ENCODE data around the gene AAR2. TPM values are rescaled to one million over a fixed set of nuclear protein-coding genes. Genes with fewer than 3 reads are reported as not detected.
A peak's percentile ranks its signal among the peaks of the same experiment; 100 is the strongest.

Gene AAR2
- 27.8 TPM for total RNA-seq
- 29.7 TPM for polyA plus RNA-seq (ENCODE audit: insufficient read depth, low read depth, low replicate concordance)
- long read RNA-seq, donor 1, transcript AAR2-201 (4 exons, 2,430 nt): major isoform, 17 of 17 reads
- long read RNA-seq, donor 1, partial matches to known transcripts: 0 of 17 reads
- long read RNA-seq, donor 1, other reads (novel, unspliced or antisense): 0 of 17 reads
- long read RNA-seq, donor 2, transcript AAR2-201 (4 exons, 2,430 nt): major isoform, 10 of 10 reads
- long read RNA-seq, donor 2, partial matches to known transcripts: 0 of 10 reads
- long read RNA-seq, donor 2, other reads (novel, unspliced or antisense): 0 of 10 reads
- long read RNA-seq, donor 3, transcript AAR2-201 (4 exons, 2,430 nt): major isoform, 16 of 24 reads
- long read RNA-seq, donor 3, partial matches to known transcripts: 7 of 24 reads
- long read RNA-seq, donor 3, other reads (novel, unspliced or antisense): 0 of 24 reads
- long read RNA-seq, donor 4, transcript AAR2-201 (4 exons, 2,430 nt): major isoform, 17 of 30 reads
- long read RNA-seq, donor 4, partial matches to known transcripts: 11 of 30 reads
- long read RNA-seq, donor 4, other reads (novel, unspliced or antisense): 0 of 30 reads
- long read RNA-seq, donor 5: 0 reads
- long read RNA-seq, donor 6, partial matches to known transcripts: 0 of 4 reads
- long read RNA-seq, donor 6, other reads (novel, unspliced or antisense): 0 of 4 reads
- long read RNA-seq, donor 7, transcript AAR2-201 (4 exons, 2,430 nt): major isoform, 38 of 57 reads
- long read RNA-seq, donor 7, partial matches to known transcripts: 12 of 57 reads
- long read RNA-seq, donor 7, other reads (novel, unspliced or antisense): 3 of 57 reads
- long read RNA-seq, donor 8, transcript AAR2-201 (4 exons, 2,430 nt): major isoform, 13 of 14 reads
- long read RNA-seq, donor 8, partial matches to known transcripts: 0 of 14 reads
- long read RNA-seq, donor 8, other reads (novel, unspliced or antisense): 0 of 14 reads
- long read RNA-seq, donor 9, transcript AAR2-201 (4 exons, 2,430 nt): major isoform, 6 of 12 reads
- long read RNA-seq, donor 9, partial matches to known transcripts: 5 of 12 reads
- long read RNA-seq, donor 9, other reads (novel, unspliced or antisense): 0 of 12 reads
- long read RNA-seq, donor 10, transcript AAR2-201 (4 exons, 2,430 nt): major isoform, 5 of 6 reads
- long read RNA-seq, donor 10, partial matches to known transcripts: 0 of 6 reads
- long read RNA-seq, donor 10, other reads (novel, unspliced or antisense): 0 of 6 reads

- Histone ChIP-seq H3K36me3 (ENCODE audit: control insufficient read depth in 2 of 3, insufficient read depth in 3 of 3, low read length in 3 of 3) (peaks cover 0 to 8% (median 0%) of the 10 kb centered on the region in 3 donors), H3K9ac (ENCODE audit: low read length in 3 of 3) (peak within 1 kb of the TSS; percentile 70 to 94 (median 91)), H3K4me1 (ENCODE audit: control insufficient read depth in 2 of 3, insufficient read depth in 2 of 3, low read depth in 1 of 3, low read length in 3 of 3) (peaks cover 2 to 10% (median 6%) of the 10 kb centered on the region in 3 donors), H3K27ac (ENCODE audit: low read depth in 2 of 2, low read length in 2 of 2) (peak within 1 kb of the TSS in 1 of 2 donors; percentile 28), H3K4me3 (ENCODE audit: low read length in 3 of 3) (peak within 1 kb of the TSS; percentile 79 to 97 (median 90)), H3K27me3 (ENCODE audit: control insufficient read depth, insufficient read depth, low read length) (no peaks in the 10 kb centered on the region), H3K9me3 (ENCODE audit: control insufficient read depth in 2 of 3, insufficient read depth in 1 of 3, low read length in 3 of 3) (no peaks in the 10 kb centered on the region)
- intact Hi-C loops (cut with DNase I): no loop called here
- no peak for FAIRE-seq
- no peak for TF ChIP-seq CTCF (IDR thresholded peaks at IDR 0.05; ENCODE audit: borderline replicate concordance, extremely low read depth, insufficient read depth)
- DNase-seq: peak; percentile 84 to 93 (median 89)
Observed at GRCh38 chr20:36235892-36236785, at the start of gene AAR2. Gene AAR2, plus strand, starts transcription at chr20:36236478. Its CDS starts 3,391 bp downstream, at chr20:36239869.

DNA sequence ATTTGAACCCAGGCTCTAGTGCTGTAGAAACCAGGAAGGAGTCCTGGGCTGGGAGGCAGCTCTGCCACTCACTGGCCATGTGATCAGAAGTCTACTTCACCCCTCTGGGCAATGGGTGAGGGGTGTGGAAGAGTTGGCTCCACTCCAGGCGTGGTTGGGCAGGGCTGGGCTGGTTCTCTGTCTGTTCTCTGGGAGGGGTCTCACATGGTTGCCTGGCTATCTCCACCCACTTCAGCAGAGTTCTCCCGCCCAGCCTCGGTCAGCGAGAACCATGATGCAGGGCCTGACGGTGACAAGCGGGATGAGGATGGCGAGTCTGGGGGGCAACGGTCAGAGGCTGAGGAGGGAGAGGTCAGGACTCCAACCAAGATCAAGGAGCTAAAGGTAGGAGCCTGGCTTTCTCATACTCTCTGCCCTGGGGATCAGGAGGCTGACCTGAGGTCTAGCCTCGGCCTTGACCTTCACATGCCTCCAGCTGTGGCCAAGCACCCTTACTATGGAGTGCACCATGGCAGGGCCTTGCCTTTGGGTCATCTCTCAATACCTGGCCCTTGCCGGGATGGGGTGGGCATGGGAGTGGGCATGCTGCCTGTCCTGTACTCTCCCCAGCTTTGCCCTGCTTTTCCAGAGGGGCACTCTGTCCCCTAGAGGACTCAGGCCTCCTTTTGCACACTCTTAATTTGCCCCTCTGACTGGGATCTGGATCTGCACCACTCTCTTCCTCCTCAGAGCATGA lies 42.1 kb upstream of the AAR2 start:
- H3K27ac ChIP-seq (ENCODE audit: low read depth in 2 of 2, low read length in 2 of 2): no peak overlapping the region
- no peaks in the 10 kb centered on the region for H3K4me1 ChIP-seq (ENCODE audit: control insufficient read depth in 2 of 3, insufficient read depth in 2 of 3, low read depth in 1 of 3, low read length in 3 of 3)
- no peaks in the 10 kb centered on the region for H3K9me3 ChIP-seq (ENCODE audit: control insufficient read depth in 2 of 3, insufficient read depth in 1 of 3, low read length in 3 of 3)
- H3K36me3 ChIP-seq (ENCODE audit: control insufficient read depth in 2 of 3, insufficient read depth in 3 of 3, low read length in 3 of 3): peaks cover 5 to 82% (median 54%) of the 10 kb centered on the region in 3 donors
- DNase-seq (peak in 1 of 5 donors; percentile 52), FAIRE-seq (no peak)
- no peak for TF ChIP-seq CTCF (IDR thresholded peaks at IDR 0.05; ENCODE audit: borderline replicate concordance, extremely low read depth, insufficient read depth)
- H3K27me3 ChIP-seq (ENCODE audit: control insufficient read depth, insufficient read depth, low read length): no peaks in the 10 kb centered on the region
- intact Hi-C loops (cut with DNase I): no loop called here
- H3K4me3 ChIP-seq (ENCODE audit: low read length in 3 of 3): no peak overlapping the region
- no peak overlapping the region for H3K9ac ChIP-seq (ENCODE audit: low read length in 3 of 3)
